ENCODE results near the gene PCSK1N. TPM values are rescaled to one million over a fixed set of nuclear protein-coding genes. Genes with fewer than 3 reads are reported as not detected.
A peak's percentile ranks its signal among the peaks of the same experiment; 100 is the strongest.

Gene PCSK1N
- total and polyA plus RNA-seq, 9 of the 15 experiments (the other 6 are each of a cell fraction or from before 2014, with no cell fraction given): 0.07 to 0.55 (median 0.54) TPM; not detected in 6

- no peak for TF ChIP-seq NR2C1 (IDR thresholded peaks at IDR 0.05)
- TF ChIP-seq NR2C1 (tag; IDR thresholded peaks at IDR 0.05): peak; percentile 74
- no peak for TF ChIP-seq ZNF143 (CRISPR knock-in tag; IDR thresholded peaks at IDR 0.05)
- TF ChIP-seq STAG1 (CRISPR knock-in tag; IDR thresholded peaks at IDR 0.05; ENCODE audit: borderline replicate concordance): no peak
- TF ChIP-seq HNRNPH1 (optimal IDR thresholded peaks at IDR 0.05; ENCODE audit: low read depth, low read length): no peak
- no peak for TF ChIP-seq ATF1 (CRISPR knock-in tag; IDR thresholded peaks at IDR 0.05)
- TF ChIP-seq ATF1 (tag; IDR thresholded peaks at IDR 0.05): no peak
- TF ChIP-seq ZNF699 (CRISPR knock-in tag; IDR thresholded peaks at IDR 0.05; ENCODE audit: insufficient replicate concordance): no peak
- no peak for TF ChIP-seq POLR2G (IDR thresholded peaks at IDR 0.05; ENCODE audit: low read depth, low read length)
- TF ChIP-seq CTCF (IDR thresholded peaks at IDR 0.05 in 2 of 3, conservative IDR thresholded peaks at IDR 0.05 in 1 of 3; ENCODE audit: insufficient read depth in 2 of 3, low read depth in 1 of 3, low read length in 3 of 3): no peak
- TF ChIP-seq ZNF232 (CRISPR knock-in tag; IDR thresholded peaks at IDR 0.05): no peak
- TF ChIP-seq FOXJ3 (CRISPR knock-in tag; IDR thresholded peaks at IDR 0.05): no peak
- TF ChIP-seq ASH1L (IDR thresholded peaks at IDR 0.05; ENCODE audit: borderline replicate concordance, low read depth, partially characterized antibody): no peak
- TF ChIP-seq HNRNPLL (IDR thresholded peaks at IDR 0.05; ENCODE audit: low read depth, low read length, poor library complexity, severe bottlenecking): no peak
- TF ChIP-seq SAFB2 (IDR thresholded peaks at IDR 0.05; ENCODE audit: borderline replicate concordance, low read depth, low read length, severe bottlenecking): no peak
- peak; percentile 99 for TF ChIP-seq RNF2 (IDR thresholded peaks at IDR 0.05)
- TF ChIP-seq C11orf30 (IDR thresholded peaks at IDR 0.05; ENCODE audit: low read depth): no peak
- no peak for TF ChIP-seq SRF (CRISPR knock-in tag; IDR thresholded peaks at IDR 0.05)
- peak; percentile 95 for TF ChIP-seq PHB2 (IDR thresholded peaks at IDR 0.05; ENCODE audit: low read depth)
- no peak for TF ChIP-seq ZZZ3 (IDR thresholded peaks at IDR 0.05)
- no peak for TF ChIP-seq NFATC3 (IDR thresholded peaks at IDR 0.05)
- no peak for TF ChIP-seq KAT8 (IDR thresholded peaks at IDR 0.05; ENCODE audit: low read depth)
- no peak for TF ChIP-seq KAT2B (IDR thresholded peaks at IDR 0.05; ENCODE audit: low read depth, low read length)
- no peak for TF ChIP-seq WHSC1 (IDR thresholded peaks at IDR 0.05; ENCODE audit: low read length)
- TF ChIP-seq SNAPC5 (CRISPR knock-in tag; IDR thresholded peaks at IDR 0.05): no peak
- peak; percentile 98 for TF ChIP-seq PKNOX1 (IDR thresholded peaks at IDR 0.05)
- peak; percentile 96 for TF ChIP-seq MTA2 (IDR thresholded peaks at IDR 0.05; ENCODE audit: low read depth)
These were observed 34.7 kb downstream of the PCSK1N start (continued) for GRCh38 chrX:48800574-48801279.

All from K562 (cell line).